Epithelial cell of esophagus (primary cell): Measurements from ENCODE around the gene ANKS4B.

Experiments
- DNase-seq: peaks from one replicate; pipeline ENCODE4 v3.0.0; 2010; ENCODE audit warnings: low read depth
- H3K4me3 ChIP-seq: 2 replicates; pipeline ENCODE4 v1.5.1; 2011; ENCODE audit warnings: mild to moderate bottlenecking, low read length, control low read depth
- CTCF ChIP-seq: IDR thresholded peaks from 2 replicates; pipeline ENCODE4 v1.5.1; 2011; ENCODE audit warnings: low read depth, mild to moderate bottlenecking, low read length, control low read depth, inconsistent platforms; ENCODE audit not compliant: insufficient read depth; ENCODE audit errors: missing control alignments

The ANKS4B gene

DNA sequence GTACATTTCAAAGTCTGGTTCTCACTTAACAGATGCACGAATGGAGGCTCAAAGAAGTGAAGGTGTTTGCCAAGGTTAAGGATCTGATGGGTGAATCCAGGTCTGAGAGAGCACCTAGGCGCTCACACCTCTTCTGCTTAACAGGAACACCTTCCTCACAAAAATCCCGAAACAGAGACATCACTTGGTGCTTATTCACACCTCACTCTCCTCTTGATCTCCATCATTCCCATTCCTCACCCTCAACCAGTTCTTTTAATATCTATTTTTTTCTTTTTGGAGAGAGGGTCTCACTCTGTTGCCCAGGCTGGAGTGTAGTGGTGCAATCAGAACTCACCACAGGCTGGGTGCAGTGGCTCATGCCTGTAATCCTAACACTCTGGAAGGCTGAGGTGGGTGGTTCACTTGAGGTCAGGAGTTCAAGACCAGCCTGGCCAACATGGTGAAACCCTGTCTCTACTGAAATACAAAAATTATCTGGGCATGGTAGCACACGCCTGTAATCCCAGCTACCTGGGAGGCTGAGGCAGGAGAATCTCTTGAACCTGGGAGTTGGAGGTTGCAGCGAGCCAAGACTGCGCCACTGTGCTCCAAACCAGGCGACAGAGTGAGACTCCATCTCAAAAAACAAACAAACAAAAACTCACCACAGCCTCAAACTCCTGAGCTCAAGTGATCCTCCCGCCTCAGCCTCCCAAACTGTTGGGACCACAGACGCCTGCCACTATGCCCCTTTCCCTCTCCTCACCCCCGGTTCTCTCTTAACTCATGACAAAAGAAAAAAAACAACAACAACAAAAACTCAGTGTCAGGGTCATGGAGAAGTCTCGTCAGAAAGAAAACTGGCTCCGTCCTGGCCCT lies 29.5 kb downstream of the ANKS4B start:
- H3K4me3 ChIP-seq: no peak overlapping the region
- no peak for TF ChIP-seq CTCF
- no peak for DNase-seq

DNA sequence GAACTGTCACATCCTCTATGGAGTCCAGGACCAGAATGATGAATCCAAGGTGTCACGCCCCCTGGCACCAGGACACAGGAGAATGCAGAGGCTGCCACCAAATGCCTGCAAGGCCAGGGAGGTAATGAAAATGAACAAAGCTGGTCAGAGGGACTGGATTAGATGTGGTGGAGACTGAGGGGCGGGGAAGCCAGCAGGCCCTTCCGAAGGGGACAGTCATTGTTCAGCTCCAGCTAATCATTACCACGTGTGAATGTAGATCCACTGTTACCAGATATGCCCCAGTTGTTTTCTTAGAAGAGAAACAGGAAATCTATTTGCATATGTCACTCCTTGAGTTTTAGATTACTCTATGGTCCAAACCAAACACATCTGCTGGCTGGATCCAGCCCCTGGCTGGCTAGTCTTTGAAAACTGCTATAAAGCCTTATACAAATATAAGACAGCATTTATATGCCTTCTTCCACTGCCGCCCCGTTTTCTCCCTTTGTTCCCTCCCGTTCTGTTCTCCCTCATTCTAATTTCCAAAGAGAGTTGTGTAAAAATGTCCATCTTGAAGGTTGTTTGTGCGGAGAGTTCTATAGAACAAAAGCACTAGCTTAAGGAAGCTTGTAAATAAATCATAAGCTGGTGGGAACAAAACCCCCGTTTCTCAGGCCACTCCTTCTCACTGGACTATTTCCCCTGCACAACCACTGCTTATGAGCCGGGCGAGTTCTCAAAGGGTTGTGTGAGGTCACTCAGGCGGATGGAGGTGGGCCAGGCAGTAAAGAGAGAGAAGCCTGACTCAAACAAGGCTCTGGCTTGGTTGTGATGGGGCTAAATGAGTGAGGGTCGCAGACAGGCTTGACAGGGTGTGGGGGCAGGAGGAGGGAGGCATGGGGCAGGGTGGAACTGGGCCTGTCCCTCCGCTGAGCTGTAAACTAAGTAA lies 30.4 kb downstream of the ANKS4B start:
- H3K4me3 ChIP-seq: no peak overlapping the region
- no peak for DNase-seq
- no peak for TF ChIP-seq CTCF

GRCh38 chr16:21264571-21265036 lies 31.1 kb downstream of the ANKS4B start:
- H3K4me3 ChIP-seq: no peak overlapping the region
- no peak for DNase-seq
- no peak for TF ChIP-seq CTCF

GRCh38 chr16:21265104-21265837 lies 31.8 kb downstream of the ANKS4B start:
- DNase-seq: peak; percentile 31
- no peak overlapping the region for H3K4me3 ChIP-seq
- TF ChIP-seq CTCF: no peak

GRCh38 chr16:21267298-21267697 lies 33.8 kb downstream of the ANKS4B start:
- no peak for DNase-seq
- no peak for TF ChIP-seq CTCF
- H3K4me3 ChIP-seq: no peak overlapping the region

DNA sequence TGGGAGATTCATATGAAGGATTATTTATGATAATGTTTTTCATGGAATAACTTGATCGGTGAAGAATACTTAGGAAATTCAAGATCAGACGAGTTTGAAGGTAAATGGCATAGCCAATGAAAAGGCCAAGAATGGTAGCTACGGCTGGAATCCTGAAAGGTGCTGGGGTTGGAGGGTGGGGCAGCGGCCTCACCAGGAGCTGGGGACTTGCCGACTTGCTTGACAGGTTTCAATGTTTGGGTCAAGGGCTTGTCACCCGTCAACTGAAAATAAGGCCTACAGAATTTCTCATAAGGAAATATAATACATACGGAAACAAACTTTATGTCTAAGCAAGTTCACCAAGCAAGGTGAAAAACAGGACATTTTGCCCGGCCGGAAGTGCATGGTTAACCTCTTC lies 34.7 kb downstream of the ANKS4B start:
- no peak for DNase-seq
- TF ChIP-seq CTCF: no peak
- H3K4me3 ChIP-seq: no peak overlapping the region
